HEK293 (cell line): ENCODE results near the gene FTO.

Experiments used
- CTCF ChIA-PET: fragments of 350-600 bp; formaldehyde crosslinking; extraction: SDS; loops from one replicate; lab custom pipeline; 2021; ENCODE audit warnings: antibody characterized with exemption; lab: Yijun Ruan, JAX
- POLR2A ChIA-PET: fragments of 300-600 bp; formaldehyde crosslinking; extraction: SDS; loops from one replicate; lab custom pipeline; 2020; ENCODE audit warnings: antibody characterized with exemption, inconsistent platforms; lab: Yijun Ruan, JAX
- H3K27ac ChIP-seq: fragments of 200-500 bp; sonication (Bioruptor generic); 2 replicates; pipeline ENCODE4 v1.5.1; 2014; ENCODE audit warnings: low read depth, low read length, control low read depth, inconsistent platforms; ENCODE audit errors: extremely low read depth
- H3K36me3 ChIP-seq, 2 experiments: fragments of 200-500 bp in 1 of 2; sonication (Bioruptor generic) in 1 of 2; 1 replicate in 1 of 2; 2 replicates in 1 of 2; pipeline ENCODE4 v1.5.1; 2014 to 2017; ENCODE audit warnings: inconsistent platforms in 2 of 2, low read length in 2 of 2; ENCODE audit not compliant: control insufficient read depth in 2 of 2, insufficient read depth in 1 of 2
- H3K4me1 ChIP-seq: fragments of 200-500 bp; sonication (Bioruptor generic); 2 replicates; pipeline ENCODE4 v1.5.1; 2014; ENCODE audit warnings: mild to moderate bottlenecking, low read length, inconsistent platforms; ENCODE audit not compliant: control insufficient read depth, insufficient read depth
- H3K4me3 ChIP-seq: 2 replicates; pipeline ENCODE4 v1.5.1; 2011; ENCODE audit warnings: low read depth, mild to moderate bottlenecking, control low read depth, low read length, moderate library complexity
- H3K9me3 ChIP-seq: fragments of 200-500 bp; sonication (Bioruptor generic); 2 replicates; pipeline ENCODE4 v1.5.1; 2014; ENCODE audit warnings: low read depth, low read length, inconsistent platforms; ENCODE audit not compliant: control insufficient read depth, insufficient read depth
- FEZF1 ChIP-seq: fragments of 450-650 bp; formaldehyde crosslinking; IDR thresholded peaks from 2 replicates; pipeline ENCODE4 v1.5.1; 2016; ENCODE audit warnings: missing biosample characterization, missing genetic modification characterization
- GLI2 ChIP-seq: fragments of 450-650 bp; formaldehyde crosslinking; IDR thresholded peaks from 2 replicates; pipeline ENCODE4; 2017; ENCODE audit warnings: missing biosample characterization, missing genetic modification characterization, low read depth, borderline replicate concordance
- GLI4 ChIP-seq: fragments of 450-650 bp; formaldehyde crosslinking; IDR thresholded peaks from 2 replicates; pipeline ENCODE4 v1.5.1; 2016; ENCODE audit warnings: missing biosample characterization, missing genetic modification characterization
- HOXD13 ChIP-seq: sonication (generic); formaldehyde crosslinking; IDR thresholded peaks from 2 replicates; pipeline ENCODE4 v1.8.0; 2022; ENCODE audit warnings: missing genetic modification reagents, borderline replicate concordance
- PRDM6 ChIP-seq: fragments of 450-650 bp; formaldehyde crosslinking; IDR thresholded peaks from 2 replicates; pipeline ENCODE4 v1.5.1; 2017; ENCODE audit warnings: missing biosample characterization, missing genetic modification characterization
- ZBTB20 ChIP-seq: fragments of 450-650 bp; formaldehyde crosslinking; IDR thresholded peaks from 2 replicates; pipeline ENCODE4 v1.5.1; 2016; ENCODE audit warnings: missing biosample characterization, missing genetic modification characterization
- ZNF138 ChIP-seq: fragments of 450-650 bp; formaldehyde crosslinking; IDR thresholded peaks from 2 replicates; pipeline ENCODE4 v1.5.1; 2016; ENCODE audit warnings: missing biosample characterization, missing genetic modification characterization, borderline replicate concordance
- ZNF140 ChIP-seq: fragments of 450-650 bp; formaldehyde crosslinking; IDR thresholded peaks from 2 replicates; pipeline ENCODE4 v1.5.1; 2016; ENCODE audit warnings: missing biosample characterization, missing genetic modification characterization
- ZNF2 ChIP-seq: fragments of 450-650 bp; formaldehyde crosslinking; IDR thresholded peaks from 2 replicates; pipeline ENCODE4 v1.5.1; 2016; ENCODE audit warnings: missing biosample characterization, missing genetic modification characterization
- ZNF211 ChIP-seq: fragments of 450-650 bp; formaldehyde crosslinking; IDR thresholded peaks from 2 replicates; pipeline ENCODE4 v1.5.1; 2016; ENCODE audit warnings: low read depth, missing biosample characterization, missing genetic modification characterization
- ZNF26 ChIP-seq: fragments of 450-650 bp; formaldehyde crosslinking; IDR thresholded peaks from 2 replicates; pipeline ENCODE4 v1.5.1; 2016; ENCODE audit warnings: missing biosample characterization, missing genetic modification characterization
- ZNF335 ChIP-seq: fragments of 450-650 bp; formaldehyde crosslinking; conservative IDR thresholded peaks from 2 replicates; pipeline ENCODE4 v1.5.1; 2016; ENCODE audit warnings: missing biosample characterization, missing genetic modification characterization
- ZNF354C ChIP-seq: fragments of 450-650 bp; formaldehyde crosslinking; IDR thresholded peaks from 2 replicates; pipeline ENCODE4 v1.5.1; 2016; ENCODE audit warnings: missing biosample characterization, missing genetic modification characterization, low read depth, borderline replicate concordance
- ZNF48 ChIP-seq: fragments of 450-650 bp; formaldehyde crosslinking; IDR thresholded peaks from 2 replicates; pipeline ENCODE4 v1.5.1; 2016; ENCODE audit warnings: missing biosample characterization, missing genetic modification characterization
- ZNF513 ChIP-seq: fragments of 450-650 bp; IDR thresholded peaks from 2 replicates; pipeline ENCODE4 v1.5.1; 2018; ENCODE audit warnings: missing biosample characterization, missing genetic modification characterization
- ZNF560 ChIP-seq: fragments of 450-650 bp; formaldehyde crosslinking; IDR thresholded peaks from 2 replicates; pipeline ENCODE4 v1.5.1; 2017; ENCODE audit warnings: missing biosample characterization, missing genetic modification characterization, borderline replicate concordance
- ZNF596 ChIP-seq: fragments of 450-650 bp; IDR thresholded peaks from 2 replicates; pipeline ENCODE4 v1.5.0; 2018; ENCODE audit warnings: missing biosample characterization, mild to moderate bottlenecking, missing genetic modification characterization, moderate library complexity
- ZNF600 ChIP-seq: fragments of 450-650 bp; formaldehyde crosslinking; IDR thresholded peaks from 2 replicates; pipeline ENCODE4 v1.5.1; 2016; ENCODE audit warnings: missing biosample characterization, missing genetic modification characterization
- ZNF843 ChIP-seq: fragments of 450-650 bp; formaldehyde crosslinking; IDR thresholded peaks from 2 replicates; pipeline ENCODE4 v1.5.1; 2016; ENCODE audit warnings: missing biosample characterization, missing genetic modification characterization
- ZXDB ChIP-seq: fragments of 450-650 bp; formaldehyde crosslinking; IDR thresholded peaks from 2 replicates; pipeline ENCODE4 v1.5.1; 2016; ENCODE audit warnings: missing biosample characterization, missing genetic modification characterization

FTO gene

GRCh38 chr16:53775106-53775820, 71.3 kb downstream of the FTO start:
- TF ChIP-seq ZNF596 (no peak), ZNF335 (tag by site-specific recombination) (0 out of 2 replicates have a peak, but pooled peaks have one; percentile 13)
- H3K36me3 ChIP-seq = no peaks in the 10 kb centered on the region
- H3K4me3 ChIP-seq = no peak overlapping the region
- no peak overlapping the region for H3K27ac ChIP-seq
- ChIA-PET CTCF (interaction anchor here (0.5 to 5.5 kb wide), 6 partner anchors 14 to 226 kb away, joined by 3 to 42 read pairs (median 4); no protein-coding TSS in a partner anchor), POLR2A (interaction anchor here (1.9 kb wide), 1 partner anchor 1154 kb away, joined by 5 read pairs; no protein-coding TSS in a partner anchor)
- no peaks in the 10 kb centered on the region for H3K9me3 ChIP-seq
- H3K4me1 ChIP-seq = peaks cover 27% of the 10 kb centered on the region

GRCh38 chr16:53775821-53776431, 72.0 kb downstream of the FTO start:
- CTCF ChIA-PET = interaction anchor here (0.5 to 5.5 kb wide), 5 partner anchors 15 to 227 kb away, joined by 3 to 42 read pairs (median 3); no protein-coding TSS in a partner anchor
- Histone ChIP-seq H3K27ac (peak overlapping the region; percentile 10; the same call in 1 of the 2 replicates), H3K4me3 (no peak overlapping the region)

More at GRCh38 chr16:53775821-53776431, 72.0 kb downstream of the FTO start:
- H3K9me3 ChIP-seq = no peaks in the 10 kb centered on the region
- POLR2A ChIA-PET = interaction anchor here (1.9 kb wide), 1 partner anchor 1154 kb away, joined by 5 read pairs; no protein-coding TSS in a partner anchor
- H3K4me1 ChIP-seq = peaks cover 27% of the 10 kb centered on the region
- TF ChIP-seq ZXDB (0 out of 2 replicates have a peak, but pooled peaks have one; percentile 15), GLI2 (tag by site-specific recombination) (no peak), ZNF843 (tag by site-specific recombination) (0 out of 2 replicates have a peak, but pooled peaks have one; percentile 41), ZNF211 (tag by site-specific recombination) (no peak), ZNF560 (tag by site-specific recombination) (no peak), ZNF513 (tag by site-specific recombination) (peak; percentile 59), GLI4 (tag by site-specific recombination) (no peak), ZNF600 (tag by site-specific recombination) (peak; percentile 70; the same call in 1 of the 2 replicates), ZNF26 (tag by site-specific recombination) (no peak), ZNF140 (tag by site-specific recombination) (no peak), ZNF2 (tag by site-specific recombination) (no peak), ZNF48 (no peak), ZNF354C (tag by site-specific recombination) (no peak), ZNF138 (tag by site-specific recombination) (no peak), ZBTB20 (tag by site-specific recombination) (peak; percentile 59), FEZF1 (tag by site-specific recombination) (peak; percentile 47), PRDM6 (tag by site-specific recombination) (peak; percentile 76; the same call in 1 of the 2 replicates), HOXD13 (no peak)
- H3K36me3 ChIP-seq = no peaks in the 10 kb centered on the region
